Measurements from ENCODE around the gene CARS1. TPM values are rescaled to one million over a fixed set of nuclear protein-coding genes. Genes with fewer than 3 reads are reported as not detected.
A peak's percentile ranks its signal among the peaks of the same experiment; 100 is the strongest.

Gene CARS1
- polyA plus RNA-seq, 3 donors, result 30.9 to 46.8 (median 35.7) TPM

- peaks cover 26 to 38% of the 10 kb centered on the region in 2 donors for H3K36me3 ChIP-seq (replicated peaks in 1 of 2; ENCODE audit: control insufficient read depth in 1 of 2, insufficient read depth in 2 of 2, low read length in 2 of 2)
- no peak for DNase-seq
- H3K9ac ChIP-seq (ENCODE audit: insufficient read depth, low read length, poor library complexity, severe bottlenecking), result no peak overlapping the region
- H3K4me3 Mint-ChIP-seq, result no peak overlapping the region
- H3K27ac ChIP-seq (ENCODE audit: low read depth in 1 of 2, low read length in 2 of 2), result no peak overlapping the region
- no peak overlapping the region for H3K4me2 ChIP-seq (replicated peaks; ENCODE audit: extremely low read depth, low read length, poor library complexity, severe bottlenecking)
- peaks cover 3% of the 10 kb centered on the region for H3K4me1 Mint-ChIP-seq
- H3K27ac Mint-ChIP-seq, result peak overlapping the region in 1 of 7 donors; percentile 20
- H3K4me1 ChIP-seq (ENCODE audit: control insufficient read depth in 1 of 2, insufficient read depth in 2 of 2, low read length in 2 of 2), result peaks cover 4 to 6% of the 10 kb centered on the region in 2 donors
- peaks cover 10 to 41% of the 10 kb centered on the region in 2 donors for H3K36me3 Mint-ChIP-seq
- no peak overlapping the region for H3K4me3 ChIP-seq (replicated peaks in 1 of 3; ENCODE audit: low read depth in 2 of 3, low read length in 3 of 3)
- peaks cover 0 to 2% of the 10 kb centered on the region in 2 donors for H3K27me3 ChIP-seq (ENCODE audit: control insufficient read depth in 2 of 2, insufficient read depth in 2 of 2, low read length in 2 of 2)
- intact Hi-C loops (cut with micrococcal nuclease), result no loop called here
- no peak for TF ChIP-seq CTCF (IDR thresholded peaks at IDR 0.05)
- peaks cover 13% of the 10 kb centered on the region for H4K20me1 ChIP-seq (ENCODE audit: insufficient read depth, low read length)
- H3K27me3 Mint-ChIP-seq (ENCODE audit: low read depth in 3 of 3), result peaks cover 0 to 16% (median 4%) of the 10 kb centered on the region in 3 donors
- H2AFZ ChIP-seq (ENCODE audit: insufficient read depth, low read depth, low read length, poor library complexity, severe bottlenecking), result no peak overlapping the region
- H3K9me3 Mint-ChIP-seq, result no peaks in the 10 kb centered on the region
- no peaks in the 10 kb centered on the region for H3K79me2 ChIP-seq (ENCODE audit: insufficient read depth, low read length)
- H3K9me3 ChIP-seq (replicated peaks in 1 of 2; ENCODE audit: control insufficient read depth in 1 of 2, insufficient read depth in 1 of 2, low read length in 2 of 2), result no peaks in the 10 kb centered on the region
- 58% methylated on average over 22 of the region's 24 CpGs for WGBS (ENCODE audit: insufficient coverage)
These were observed 30.9 kb upstream of the CARS1 start for GRCh38 chr11:3087821-3088800.

GRCh38 chr11:3087373-3087772, 30.1 kb upstream of the CARS1 start:
- H3K4me3 Mint-ChIP-seq, result no peak overlapping the region
- Histone ChIP-seq H3K9me3 (replicated peaks in 1 of 2; ENCODE audit: control insufficient read depth in 1 of 2, insufficient read depth in 1 of 2, low read length in 2 of 2) (no peaks in the 10 kb centered on the region), H3K4me2 (replicated peaks; ENCODE audit: extremely low read depth, low read length, poor library complexity, severe bottlenecking) (no peak overlapping the region), H3K27me3 (ENCODE audit: control insufficient read depth in 2 of 2, insufficient read depth in 2 of 2, low read length in 2 of 2) (peaks cover 0 to 2% of the 10 kb centered on the region in 2 donors), H2AFZ (ENCODE audit: insufficient read depth, low read depth, low read length, poor library complexity, severe bottlenecking) (no peak overlapping the region), H3K36me3 (replicated peaks in 1 of 2; ENCODE audit: control insufficient read depth in 1 of 2, insufficient read depth in 2 of 2, low read length in 2 of 2) (peaks cover 25 to 37% of the 10 kb centered on the region in 2 donors), H4K20me1 (ENCODE audit: insufficient read depth, low read length) (peaks cover 12% of the 10 kb centered on the region), H3K4me3 (replicated peaks in 1 of 3; ENCODE audit: low read depth in 2 of 3, low read length in 3 of 3) (no peak overlapping the region), H3K79me2 (ENCODE audit: insufficient read depth, low read length) (no peaks in the 10 kb centered on the region), H3K9ac (ENCODE audit: insufficient read depth, low read length, poor library complexity, severe bottlenecking) (no peak overlapping the region), H3K4me1 (ENCODE audit: control insufficient read depth in 1 of 2, insufficient read depth in 2 of 2, low read length in 2 of 2) (peaks cover 4 to 6% of the 10 kb centered on the region in 2 donors), H3K27ac (ENCODE audit: low read depth in 1 of 2, low read length in 2 of 2) (no peak overlapping the region)
- H3K27me3 Mint-ChIP-seq (ENCODE audit: low read depth in 3 of 3), result peaks cover 0 to 16% (median 6%) of the 10 kb centered on the region in 3 donors
- peaks cover 3% of the 10 kb centered on the region for H3K4me1 Mint-ChIP-seq
- no peak for TF ChIP-seq CTCF (IDR thresholded peaks at IDR 0.05)
- WGBS (ENCODE audit: insufficient coverage), result no CpG with 5 or more reads among the region's 11 CpGs
- no peak for DNase-seq
- intact Hi-C loops (cut with micrococcal nuclease), result no loop called here
- H3K36me3 Mint-ChIP-seq, result peaks cover 10 to 39% of the 10 kb centered on the region in 2 donors
- peak overlapping the region in 1 of 7 donors; percentile 20 for H3K27ac Mint-ChIP-seq
- peaks cover 0 to 2% (median 0%) of the 10 kb centered on the region in 7 donors for H3K9me3 Mint-ChIP-seq

Measured in CD14-positive monocyte (primary cell).